Measurements from ENCODE around the gene RNF217.
"Not testable (repeated sequence)": the region's sequence is repeated elsewhere in the genome, so short reads cannot be mapped to it uniquely, and the experiment has no call there.

Gene RNF217

GRCh38 chr6:125066964-125067363 lies 104.7 kb downstream of the RNF217 start:
- TF ChIP-seq CTCF (IDR thresholded peaks at IDR 0.05; ENCODE audit: low read depth, low read length), result no peak
- DNase-seq (ENCODE audit: extremely low read depth, low read depth), result no peak

GRCh38 chr6:125067552-125067951 lies 105.3 kb downstream of the RNF217 start:
- no peak for TF ChIP-seq CTCF (IDR thresholded peaks at IDR 0.05; ENCODE audit: low read depth, low read length)
- DNase-seq (ENCODE audit: extremely low read depth, low read depth), result no peak

- TF ChIP-seq CTCF (IDR thresholded peaks at IDR 0.05; ENCODE audit: low read depth, low read length), result no peak
- no peak for DNase-seq (ENCODE audit: extremely low read depth, low read depth)
Measured at GRCh38 chr6:125073071-125073470, 110.8 kb downstream of the RNF217 start.

- no peak for DNase-seq (ENCODE audit: extremely low read depth, low read depth)
- TF ChIP-seq CTCF (IDR thresholded peaks at IDR 0.05; ENCODE audit: low read depth, low read length), result no peak
Measured at GRCh38 chr6:125074120-125074519, 111.9 kb downstream of the RNF217 start.

GRCh38 chr6:125075073-125075472 lies 112.8 kb downstream of the RNF217 start:
- not testable (repeated sequence) for DNase-seq (ENCODE audit: extremely low read depth, low read depth)

- DNase-seq (ENCODE audit: extremely low read depth, low read depth), result no peak
- no peak for TF ChIP-seq CTCF (IDR thresholded peaks at IDR 0.05; ENCODE audit: low read depth, low read length)
Measured at GRCh38 chr6:125075741-125076481, 113.7 kb downstream of the RNF217 start.

- DNase-seq (ENCODE audit: extremely low read depth, low read depth), result no peak
- TF ChIP-seq CTCF (IDR thresholded peaks at IDR 0.05; ENCODE audit: low read depth, low read length), result no peak
Measured at GRCh38 chr6:125076482-125076742, 114.2 kb downstream of the RNF217 start.

- no peak for TF ChIP-seq CTCF (IDR thresholded peaks at IDR 0.05; ENCODE audit: low read depth, low read length)
- no peak for DNase-seq (ENCODE audit: extremely low read depth, low read depth)
Measured at GRCh38 chr6:125077453-125077852, 115.2 kb downstream of the RNF217 start.

Measured in AG09319 (cell line).